NCI-H146 treated with DMSO at 0.1 percent for 48 hours (cell line): ENCODE results near the gene CTSH.
A peak's percentile ranks its signal among the peaks of the same experiment; 100 is the strongest.
"Not testable (repeated sequence)": the region's sequence is repeated elsewhere in the genome, so short reads cannot be mapped to it uniquely, and the experiment has no call there.

Source experiments
- DNase-seq: peaks from one replicate; lab custom pipeline; 2025; ENCODE audit not compliant: unreplicated experiment; lab: John Stamatoyannopoulos, UW

Gene CTSH

GRCh38 chr15:78895471-78895870 lies 49.4 kb downstream of the CTSH start:
- no peak for DNase-seq

- DNase-seq, result no peak
Measured at GRCh38 chr15:78893538-78893937, 51.3 kb downstream of the CTSH start.

GRCh38 chr15:78889000-78889399 lies 55.8 kb downstream of the CTSH start:
- DNase-seq, result no peak

GRCh38 chr15:78881681-78882080 lies 63.2 kb downstream of the CTSH start:
- no peak for DNase-seq

GRCh38 chr15:78880813-78881212 lies 64.0 kb downstream of the CTSH start:
- DNase-seq, result no peak

- no peak for DNase-seq
Measured at GRCh38 chr15:78880242-78880533, 64.7 kb downstream of the CTSH start.

GRCh38 chr15:78879517-78880241 lies 65.2 kb downstream of the CTSH start:
- no peak for DNase-seq

- no peak for DNase-seq
Measured at GRCh38 chr15:78878356-78878755, 66.5 kb downstream of the CTSH start.

GRCh38 chr15:78876954-78877353 lies 67.9 kb downstream of the CTSH start:
- not testable (repeated sequence) for DNase-seq

- DNase-seq, result no peak
Measured at GRCh38 chr15:78875107-78875914, 69.5 kb downstream of the CTSH start.

GRCh38 chr15:78873793-78874765 lies 70.8 kb downstream of the CTSH start:
- no peak for DNase-seq

GRCh38 chr15:78872972-78873792 lies 71.7 kb downstream of the CTSH start:
- peak; percentile 74 for DNase-seq

- DNase-seq, result peak; percentile 75
Measured at GRCh38 chr15:78872155-78872971, 72.5 kb downstream of the CTSH start, which contains the start of gene MORF4L1. TSS of gene MORF4L1 (plus strand) at chr15:78872890. CDS start at chr15:78873018, 128 bp downstream.

GRCh38 chr15:78871483-78872127 lies 73.2 kb downstream of the CTSH start:
- not testable (repeated sequence) for DNase-seq
